Measurements from ENCODE around the gene UMODL1. TPM values are rescaled to one million over a fixed set of nuclear protein-coding genes. Genes with fewer than 3 reads are reported as not detected.

UMODL1 gene
- total RNA-seq, 1 donor from 2014 or later = not detected

GRCh38 chr21:42142627-42143026, 71.5 kb downstream of the UMODL1 start:
- Histone ChIP-seq H3K4me3 (no peak overlapping the region), H3K27ac (no peak overlapping the region), H3K4me1 (peaks cover 4% of the 10 kb centered on the region), H3K4me2 (no peak overlapping the region), H2AFZ (replicated peaks) (no peak overlapping the region), H4K20me1 (ENCODE audit: low read depth) (no peaks in the 10 kb centered on the region), H3K27me3 (no peaks in the 10 kb centered on the region), H3K9ac (no peak overlapping the region), H3K9me3 (ENCODE audit: low read depth) (no peaks in the 10 kb centered on the region), H3K36me3 (no peaks in the 10 kb centered on the region), H3K79me2 (ENCODE audit: low read depth) (no peaks in the 10 kb centered on the region), H3F3A (ENCODE audit: low read depth) (no peaks in the 10 kb centered on the region)
- Mint-ChIP-seq H3K9me3 (no peaks in the 10 kb centered on the region), H3K27ac (no peak overlapping the region), H3K27me3 (ENCODE audit: insufficient read depth, low read depth) (peaks cover 12% of the 10 kb centered on the region), H3K4me1 (peaks cover 17% of the 10 kb centered on the region), H3K4me3 (no peak overlapping the region), H3K36me3 (no peaks in the 10 kb centered on the region)
- DNase-seq (ENCODE audit: low spot score) = no peak
- no peak for TF ChIP-seq EZH2 (IDR thresholded peaks at IDR 0.05)
- no peak for TF ChIP-seq CTCF (IDR thresholded peaks at IDR 0.05)

GRCh38 chr21:42143111-42143510, 72.0 kb downstream of the UMODL1 start:
- peaks cover 14% of the 10 kb centered on the region for H3K27me3 Mint-ChIP-seq (ENCODE audit: insufficient read depth, low read depth)
- no peak for TF ChIP-seq EZH2phosphoT487 (IDR thresholded peaks at IDR 0.05)
- TF ChIP-seq EZH2 (IDR thresholded peaks at IDR 0.05) = no peak
- TF ChIP-seq CTCF (IDR thresholded peaks at IDR 0.05) = no peak
- H3K27ac Mint-ChIP-seq = no peak overlapping the region

GRCh38 chr21:42144221-42144620, 73.1 kb downstream of the UMODL1 start:
- Histone ChIP-seq H3K9me3 (ENCODE audit: low read depth) (no peaks in the 10 kb centered on the region), H3F3A (ENCODE audit: low read depth) (no peaks in the 10 kb centered on the region), H3K36me3 (no peaks in the 10 kb centered on the region), H4K20me1 (ENCODE audit: low read depth) (no peaks in the 10 kb centered on the region), H3K4me3 (no peak overlapping the region), H3K9ac (no peak overlapping the region), H3K4me1 (peaks cover 4% of the 10 kb centered on the region), H3K27me3 (no peaks in the 10 kb centered on the region), H3K4me2 (no peak overlapping the region), H3K27ac (no peak overlapping the region), H2AFZ (replicated peaks) (no peak overlapping the region), H3K79me2 (ENCODE audit: low read depth) (no peaks in the 10 kb centered on the region)
- Mint-ChIP-seq H3K4me1 (peaks cover 23% of the 10 kb centered on the region), H3K27me3 (ENCODE audit: insufficient read depth, low read depth) (peaks cover 14% of the 10 kb centered on the region), H3K36me3 (no peaks in the 10 kb centered on the region), H3K9me3 (no peaks in the 10 kb centered on the region), H3K27ac (no peak overlapping the region), H3K4me3 (no peak overlapping the region)
- no peak for DNase-seq (ENCODE audit: low spot score)
- TF ChIP-seq CTCF (IDR thresholded peaks at IDR 0.05) (no peak), EZH2phosphoT487 (IDR thresholded peaks at IDR 0.05) (no peak), EZH2 (IDR thresholded peaks at IDR 0.05) (no peak)

More at GRCh38 chr21:42143111-42143510, 72.0 kb downstream of the UMODL1 start:
- Mint-ChIP-seq H3K36me3 (no peaks in the 10 kb centered on the region), H3K4me3 (no peak overlapping the region), H3K9me3 (no peaks in the 10 kb centered on the region), H3K4me1 (peaks cover 21% of the 10 kb centered on the region)
- no peak for DNase-seq (ENCODE audit: low spot score)
- Histone ChIP-seq H3K9ac (no peak overlapping the region), H3K9me3 (ENCODE audit: low read depth) (no peaks in the 10 kb centered on the region), H3K4me3 (no peak overlapping the region), H3K27me3 (no peaks in the 10 kb centered on the region), H3K4me1 (peaks cover 4% of the 10 kb centered on the region), H3K4me2 (no peak overlapping the region), H3K79me2 (ENCODE audit: low read depth) (no peaks in the 10 kb centered on the region), H4K20me1 (ENCODE audit: low read depth) (no peaks in the 10 kb centered on the region), H2AFZ (replicated peaks) (no peak overlapping the region), H3F3A (ENCODE audit: low read depth) (no peaks in the 10 kb centered on the region), H3K36me3 (no peaks in the 10 kb centered on the region), H3K27ac (no peak overlapping the region)
